HL-60 (cell line): ENCODE data around the gene SLC1A7.

Source experiments
- CTCF ChIP-seq: IDR thresholded peaks from one replicate; pipeline ENCODE4 v1.5.1; 2011; ENCODE audit warnings: low read length, control low read depth, inconsistent platforms; ENCODE audit not compliant: insufficient read depth
- GABPA ChIP-seq: IDR thresholded peaks from 2 replicates; pipeline ENCODE4 v1.6.1; 2012; ENCODE audit warnings: low read depth
- POLR2AphosphoS5 ChIP-seq: IDR thresholded peaks from 2 replicates; pipeline ENCODE4 v1.6.1; 2012; ENCODE audit warnings: low read depth
- SPI1 ChIP-seq: IDR thresholded peaks from 2 replicates; pipeline ENCODE4 v1.6.1; 2012; ENCODE audit warnings: low read depth, mild to moderate bottlenecking, borderline replicate concordance

- TF ChIP-seq CTCF (no peak), POLR2AphosphoS5 (no peak), SPI1 (no peak), GABPA (no peak)
These were observed 24.5 kb upstream of the SLC1A7 start for GRCh38 chr1:53166912-53167311.
